GM12878 (cell line): ENCODE measurements around the gene PLEKHA1. TPM values are rescaled to one million over a fixed set of nuclear protein-coding genes. Genes with fewer than 3 reads are reported as not detected.

Experiments
- ATAC-seq: fragments of 200-7000 bp; cut with Tn5 transposase; 3 replicates; pipeline ENCODE4 v1.9.1; 2020; ENCODE audit warnings: mild to moderate bottlenecking, moderate library complexity
- BruUV-seq: library from RNA; stranded (reverse); fragments of 400-500 nt; replicated peaks from 2 replicates; lab custom pipeline; 2021; lab: Mats Ljungman, UMichigan
- CTCF ChIA-PET: fragments of 300-600 bp; sonication (Branson Sonifier 250); formaldehyde crosslinking; extraction: SDS; loops from one replicate; lab custom pipeline; 2021; ENCODE audit warnings: inconsistent platforms; lab: Yijun Ruan, JAX
- POLR2A ChIA-PET: fragments of 350-600 bp; formaldehyde crosslinking; extraction: SDS; loops from one replicate; lab custom pipeline; 2021; ENCODE audit warnings: inconsistent platforms; lab: Charles Lee
- RAD21 ChIA-PET: fragments of 300-600 bp; sonication (Branson Sonifier 250); formaldehyde crosslinking; loops from one replicate; lab custom pipeline; 2023; ENCODE audit warnings: antibody characterized with exemption; ENCODE audit not compliant: unreplicated experiment; lab: Charles Lee
- SMC1A ChIA-PET: fragments of 300-600 bp; sonication (Branson Sonifier 250); formaldehyde crosslinking; loops from one replicate; lab custom pipeline; 2023; ENCODE audit not compliant: unreplicated experiment, uncharacterized antibody; lab: Charles Lee
- DNase-seq: peaks from one replicate; pipeline ENCODE4 v3.0.0-alpha.2; 2011; ENCODE audit warnings: low read depth, low spot score
- FAIRE-seq: peaks from 3 replicates; lab custom pipeline; 2011; peaks lifted over from hg19 to GRCh38; lab: Jason Lieb, UNC
- H2AFZ ChIP-seq: 2 replicates; pipeline ENCODE4 v1.6.0; 2011; ENCODE audit warnings: low read depth, low read length, control low read depth; ENCODE audit not compliant: control insufficient read depth
- H3K27ac ChIP-seq: 2 replicates; pipeline ENCODE4 v1.5.1; 2011; ENCODE audit warnings: control low read depth; ENCODE audit not compliant: control insufficient read depth, insufficient read depth
- H3K27me3 ChIP-seq, 2 experiments: replicated peaks in 1 of 2; 2 replicates each; pipeline versions ENCODE4 v1.6.0 to v1.6.1; 2011; ENCODE audit warnings: low read length in 1 of 2; ENCODE audit not compliant: control insufficient read depth in 2 of 2, insufficient read depth in 2 of 2
- H3K36me3 ChIP-seq, 2 experiments: 2 replicates each; pipeline ENCODE4 v1.5.1; 2011; ENCODE audit warnings: low read length in 1 of 2; ENCODE audit not compliant: control insufficient read depth in 2 of 2, insufficient read depth in 2 of 2
- H3K4me1 ChIP-seq: 2 replicates; pipeline ENCODE4 v1.6.1; 2011; ENCODE audit warnings: mild to moderate bottlenecking, low read length, moderate library complexity, mixed read lengths; ENCODE audit not compliant: control insufficient read depth, insufficient read depth
- H3K4me2 ChIP-seq: 2 replicates; pipeline ENCODE4 v1.6.0; 2011; ENCODE audit warnings: control low read depth; ENCODE audit not compliant: control insufficient read depth, insufficient read depth
- H3K4me3 ChIP-seq: fragments of 200-600 bp; sonication (generic); 2 replicates; pipeline ENCODE4 v1.5.1; 2016
- H3K79me2 ChIP-seq: 2 replicates; pipeline ENCODE4 v1.6.0; 2011; ENCODE audit warnings: low read length; ENCODE audit not compliant: control insufficient read depth, insufficient read depth
- H3K9ac ChIP-seq: 2 replicates; pipeline ENCODE4 v1.8.0; 2011; ENCODE audit warnings: low read length, control low read depth, mixed read lengths; ENCODE audit not compliant: control insufficient read depth, insufficient read depth
- H3K9me3 ChIP-seq: replicated peaks from 3 replicates; pipeline ENCODE4 v1.5.1; 2011; ENCODE audit warnings: mild to moderate bottlenecking, low read length; ENCODE audit not compliant: control insufficient read depth, insufficient read depth
- H4K20me1 ChIP-seq: 2 replicates; pipeline ENCODE4 v1.6.0; 2011; ENCODE audit not compliant: control insufficient read depth, insufficient read depth
- CBFB ChIP-seq: IDR thresholded peaks from 2 replicates; pipeline ENCODE4 v1.6.1; 2016; ENCODE audit warnings: antibody characterized with exemption, low read depth
- CBX3 ChIP-seq: fragments of 200-600 bp; sonication (generic); IDR thresholded peaks from 2 replicates; pipeline ENCODE4 v1.6.1; 2016; ENCODE audit warnings: low read depth, borderline replicate concordance
- CHD4 ChIP-seq: fragments of 200-600 bp; sonication (generic); IDR thresholded peaks from 2 replicates; pipeline ENCODE4 v1.6.1; 2016; ENCODE audit warnings: mild to moderate bottlenecking
- EED ChIP-seq: sonication (generic); IDR thresholded peaks from 2 replicates; pipeline ENCODE4 v1.6.1; 2016; ENCODE audit warnings: antibody characterized with exemption, low read depth
- JUNB ChIP-seq: IDR thresholded peaks from 2 replicates; pipeline ENCODE4 v1.6.1; 2016; ENCODE audit warnings: antibody characterized with exemption, mild to moderate bottlenecking
- KDM1A ChIP-seq: fragments of 200-600 bp; sonication (generic); IDR thresholded peaks from 2 replicates; pipeline ENCODE4 v1.6.1; 2016; ENCODE audit warnings: borderline replicate concordance
- MTA3 ChIP-seq: IDR thresholded peaks from 2 replicates; pipeline ENCODE4 v1.6.1; 2012; ENCODE audit warnings: low read length, inconsistent platforms, borderline replicate concordance
- NFYA ChIP-seq: IDR thresholded peaks from 2 replicates; pipeline ENCODE4 v1.6.1; 2011; ENCODE audit warnings: low read depth, mild to moderate bottlenecking, low read length, improper control_type of control experiment, borderline replicate concordance
- NFYB ChIP-seq: IDR thresholded peaks from 2 replicates; pipeline ENCODE4 v1.6.1; 2011; ENCODE audit warnings: low read depth, mild to moderate bottlenecking, low read length, improper control_type of control experiment, moderate library complexity; ENCODE audit not compliant: insufficient read depth
- NR2F1 ChIP-seq: fragments of 450-650 bp; conservative IDR thresholded peaks from 2 replicates; pipeline ENCODE4 v1.6.1; 2017; ENCODE audit warnings: mild to moderate bottlenecking
- POU2F2 ChIP-seq: IDR thresholded peaks from 3 replicates; pipeline ENCODE4 v1.6.1; 2011; ENCODE audit warnings: low read depth, mild to moderate bottlenecking, low read length, borderline replicate concordance
- RB1 ChIP-seq: fragments of 450-650 bp; formaldehyde crosslinking; IDR thresholded peaks from 2 replicates; pipeline ENCODE4 v1.6.1; 2017; ENCODE audit warnings: mild to moderate bottlenecking, borderline replicate concordance
- SUPT20H ChIP-seq: IDR thresholded peaks from 2 replicates; pipeline ENCODE4 v1.6.1; 2011; ENCODE audit warnings: low read depth, mild to moderate bottlenecking, low read length, moderate library complexity, borderline replicate concordance; ENCODE audit not compliant: control insufficient read depth
- WRNIP1 ChIP-seq: IDR thresholded peaks from 2 replicates; pipeline ENCODE4 v1.6.1; 2011; ENCODE audit warnings: low read depth, low read length, improper control_type of control experiment, borderline replicate concordance
- ZNF384 ChIP-seq: IDR thresholded peaks from 2 replicates; pipeline ENCODE4 v1.6.1; 2012; ENCODE audit warnings: low read depth, mild to moderate bottlenecking, low read length, improper control_type of control experiment, borderline replicate concordance
- WGBS: methylation state at CpG from one replicate; pipeline ENCODE4 v1.1.6; 2016; ENCODE audit warnings: low lambda C conversion rate; ENCODE audit not compliant: insufficient replicate concordance, insufficient coverage; ENCODE audit errors: missing lambda C conversion rate; 5-methylcytosine and 5-hydroxymethylcytosine counted together
- in situ Hi-C: fragments of 300-500 bp; cut with MboI; formaldehyde crosslinking; loops from 9 replicates; pipeline ENCODE4 v1.14.3; 2018; ENCODE audit warnings: mixed read lengths
- intact Hi-C: fragments of 100-400 bp; cut with micrococcal nuclease; formaldehyde crosslinking; loops from one replicate; pipeline ENCODE4 v1.14.2; 2022; ENCODE audit not compliant: unreplicated experiment
- polyA plus RNA-seq, 11 experiments: library from polyadenylated mRNA; depleted of rRNA in 4 of 11; unstranded in 6 of 11; stranded (reverse) in 5 of 11; fragments of >200 nt; fragmentation: Nextera tagmentation in 4 of 11; fragmentation: Illumina TruSeq in 1 of 11; extraction: Ambion mirVana in 4 of 11; extraction: Trizol in 1 of 11; gene quantifications; 1 replicate in 1 of 11; 2 replicates in 10 of 11; pipeline versions ENCODE4 v1.2.1 to v1.2.3, GENCODE V29; 2011 to 2016; ENCODE audit warnings: inconsistent platforms in 2 of 11, missing spikeins in 2 of 11, low read depth in 1 of 11
- total RNA-seq, 4 experiments: library from RNA; depleted of rRNA in 3 of 4; stranded (reverse); fragments of >200 nt in 3 of 4; fragmentation: Illumina TruSeq in 1 of 4; extraction: Trizol in 1 of 4; gene quantifications; 2 replicates each; pipeline versions ENCODE4 v1.2.1 to v1.2.3, GENCODE V29; 2013 to 2021
- TF ChIP-seq, protein P1 (sequence below): fragments of 450-650 bp; IDR thresholded peaks from 2 replicates; pipeline ENCODE4 v1.6.1; 2017; ENCODE audit warnings: mild to moderate bottlenecking, moderate library complexity
- TF ChIP-seq, protein P2 (sequence below): fragments of 450-650 bp; IDR thresholded peaks from 2 replicates; pipeline ENCODE4 v1.6.1; 2017; ENCODE audit warnings: borderline replicate concordance

The PLEKHA1 gene
- total and polyA plus RNA-seq, 10 of the 15 experiments (the other 5 are each of a cell fraction or from before 2014, with no cell fraction given) = 0.15 to 6.0 (median 0.32) TPM

DNA sequence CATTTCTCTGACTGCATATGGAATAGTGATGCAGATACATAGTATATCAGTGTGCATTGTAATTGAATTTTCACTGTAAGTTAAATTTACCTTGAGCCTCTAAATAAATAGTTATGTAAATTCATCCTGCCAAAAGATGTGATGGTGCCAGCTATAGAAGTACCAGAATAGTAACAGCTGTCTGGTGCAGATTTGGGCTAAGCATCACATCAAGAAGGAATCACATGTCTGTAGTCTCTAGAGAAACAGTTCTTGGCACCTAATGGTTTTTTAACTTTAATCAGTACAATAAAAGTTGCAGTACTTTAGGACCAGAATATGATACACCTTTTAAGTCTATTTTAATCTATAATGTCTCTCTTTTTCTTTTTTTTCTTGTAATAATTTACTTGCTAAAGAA is 17.4 kb downstream of the PLEKHA1 start (continued):
- TF ChIP-seq, protein P1, sequence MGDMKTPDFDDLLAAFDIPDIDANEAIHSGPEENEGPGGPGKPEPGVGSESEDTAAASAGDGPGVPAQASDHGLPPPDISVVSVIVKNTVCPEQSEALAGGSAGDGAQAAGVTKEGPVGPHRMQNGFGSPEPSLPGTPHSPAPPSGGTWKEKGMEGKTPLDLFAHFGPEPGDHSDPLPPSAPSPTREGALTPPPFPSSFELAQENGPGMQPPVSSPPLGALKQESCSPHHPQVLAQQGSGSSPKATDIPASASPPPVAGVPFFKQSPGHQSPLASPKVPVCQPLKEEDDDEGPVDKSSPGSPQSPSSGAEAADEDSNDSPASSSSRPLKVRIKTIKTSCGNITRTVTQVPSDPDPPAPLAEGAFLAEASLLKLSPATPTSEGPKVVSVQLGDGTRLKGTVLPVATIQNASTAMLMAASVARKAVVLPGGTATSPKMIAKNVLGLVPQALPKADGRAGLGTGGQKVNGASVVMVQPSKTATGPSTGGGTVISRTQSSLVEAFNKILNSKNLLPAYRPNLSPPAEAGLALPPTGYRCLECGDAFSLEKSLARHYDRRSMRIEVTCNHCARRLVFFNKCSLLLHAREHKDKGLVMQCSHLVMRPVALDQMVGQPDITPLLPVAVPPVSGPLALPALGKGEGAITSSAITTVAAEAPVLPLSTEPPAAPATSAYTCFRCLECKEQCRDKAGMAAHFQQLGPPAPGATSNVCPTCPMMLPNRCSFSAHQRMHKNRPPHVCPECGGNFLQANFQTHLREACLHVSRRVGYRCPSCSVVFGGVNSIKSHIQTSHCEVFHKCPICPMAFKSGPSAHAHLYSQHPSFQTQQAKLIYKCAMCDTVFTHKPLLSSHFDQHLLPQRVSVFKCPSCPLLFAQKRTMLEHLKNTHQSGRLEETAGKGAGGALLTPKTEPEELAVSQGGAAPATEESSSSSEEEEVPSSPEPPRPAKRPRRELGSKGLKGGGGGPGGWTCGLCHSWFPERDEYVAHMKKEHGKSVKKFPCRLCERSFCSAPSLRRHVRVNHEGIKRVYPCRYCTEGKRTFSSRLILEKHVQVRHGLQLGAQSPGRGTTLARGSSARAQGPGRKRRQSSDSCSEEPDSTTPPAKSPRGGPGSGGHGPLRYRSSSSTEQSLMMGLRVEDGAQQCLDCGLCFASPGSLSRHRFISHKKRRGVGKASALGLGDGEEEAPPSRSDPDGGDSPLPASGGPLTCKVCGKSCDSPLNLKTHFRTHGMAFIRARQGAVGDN = no peak
- TF ChIP-seq ZNF384 = no peak

DNA sequence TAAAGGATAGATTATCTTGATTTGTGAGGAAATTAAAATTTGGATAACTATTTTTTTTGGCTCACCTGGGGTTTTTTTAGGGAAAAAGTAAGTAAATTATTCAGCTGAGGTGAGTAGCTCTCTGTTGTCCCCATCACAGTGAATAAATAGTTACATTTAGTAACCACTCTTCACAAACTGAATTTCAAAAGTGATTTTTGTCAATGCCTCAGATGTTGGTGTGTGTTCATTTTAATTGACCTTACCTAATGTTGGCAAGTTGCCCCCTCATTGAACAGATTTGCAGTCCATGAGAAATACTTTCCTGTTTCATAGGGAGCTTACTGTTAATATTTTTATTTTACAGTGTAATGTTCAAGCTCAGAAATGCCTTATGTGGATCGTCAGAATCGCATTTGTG is 18.3 kb downstream of the PLEKHA1 start:
- CTCF ChIA-PET = interaction anchor here (0.7 kb wide), 1 partner anchor 41 kb away, joined by 4 read pairs; no protein-coding TSS in a partner anchor
- in situ Hi-C loops = no loop called here
- TF ChIP-seq RB1 (no peak), CBX3 (no peak), CHD4 (no peak), KDM1A (no peak), EED (no peak), NFYA (no peak), JUNB (no peak), NFYB (no peak), SUPT20H (no peak), WRNIP1 (no peak), POU2F2 (no peak), CBFB (no peak), NR2F1 (no peak), MTA3 (no peak)
- TF ChIP-seq, protein P2, sequence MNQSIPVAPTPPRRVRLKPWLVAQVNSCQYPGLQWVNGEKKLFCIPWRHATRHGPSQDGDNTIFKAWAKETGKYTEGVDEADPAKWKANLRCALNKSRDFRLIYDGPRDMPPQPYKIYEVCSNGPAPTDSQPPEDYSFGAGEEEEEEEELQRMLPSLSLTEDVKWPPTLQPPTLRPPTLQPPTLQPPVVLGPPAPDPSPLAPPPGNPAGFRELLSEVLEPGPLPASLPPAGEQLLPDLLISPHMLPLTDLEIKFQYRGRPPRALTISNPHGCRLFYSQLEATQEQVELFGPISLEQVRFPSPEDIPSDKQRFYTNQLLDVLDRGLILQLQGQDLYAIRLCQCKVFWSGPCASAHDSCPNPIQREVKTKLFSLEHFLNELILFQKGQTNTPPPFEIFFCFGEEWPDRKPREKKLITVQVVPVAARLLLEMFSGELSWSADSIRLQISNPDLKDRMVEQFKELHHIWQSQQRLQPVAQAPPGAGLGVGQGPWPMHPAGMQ = no peak

More for the DNA sequence above, 18.3 kb downstream of the PLEKHA1 start:
- H3K9me3 ChIP-seq = no peaks in the 10 kb centered on the region
- DNase-seq = no peak
- no peak for FAIRE-seq
- ChIA-PET POLR2A (no interaction called here), SMC1A (interaction anchor here (0.6 kb wide), 1 partner anchor 14 kb away, joined by 3 read pairs; no protein-coding TSS in a partner anchor), RAD21 (no interaction called here)
- 11% methylated on average over 2 of the region's 2 CpGs for WGBS
- H3K4me3 ChIP-seq = no peak overlapping the region
- H3K27me3 ChIP-seq = no peaks in the 10 kb centered on the region
- ATAC-seq = no peak
- BruUV-seq = no TSS peak
- H3K79me2 ChIP-seq = no peaks in the 10 kb centered on the region
- H2AFZ ChIP-seq = no peak overlapping the region
- H3K4me2 ChIP-seq = no peak overlapping the region
- H3K9ac ChIP-seq = no peak overlapping the region
- H3K4me1 ChIP-seq = no peaks in the 10 kb centered on the region
- intact Hi-C loops = no loop called here
- H4K20me1 ChIP-seq = no peaks in the 10 kb centered on the region
- H3K27ac ChIP-seq = no peak overlapping the region
- no peaks in the 10 kb centered on the region for H3K36me3 ChIP-seq
